ENCODE results near the gene INO80B.

Gene INO80B

DNA sequence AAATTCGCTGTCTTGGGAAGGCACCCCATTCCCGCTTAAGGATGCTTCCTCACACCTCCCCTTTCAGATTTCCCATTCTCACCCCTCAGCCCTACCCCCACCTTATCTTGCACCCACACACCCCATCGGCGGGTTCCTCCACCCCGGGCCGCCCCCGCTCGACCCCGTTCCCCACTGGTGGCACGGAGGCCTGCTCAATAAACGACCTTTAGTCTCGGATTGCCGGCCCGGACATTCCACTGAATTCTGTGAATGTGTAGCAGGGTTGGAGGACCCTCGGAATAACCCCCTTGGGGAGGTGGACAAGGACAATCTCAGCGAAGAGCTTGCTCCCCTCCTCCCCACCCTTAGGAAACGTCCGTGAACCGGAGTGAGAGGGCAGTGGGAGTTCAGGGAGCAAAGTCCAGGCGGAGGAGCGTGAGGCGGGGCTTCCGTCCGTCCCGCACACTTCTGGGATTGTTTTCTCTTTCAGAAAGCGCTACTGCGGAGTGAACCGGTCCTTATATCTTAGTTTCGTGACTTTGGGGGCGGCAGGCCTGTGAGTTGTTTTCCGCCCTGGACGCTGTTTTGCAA lies 47.3 kb downstream of the INO80B start:
- H3K4me3 ChIP-seq (ENCODE audit: low read depth, low read length), result peak overlapping the region; percentile 72
- DNase-seq (ENCODE audit: low read depth), result no peak
- TF ChIP-seq CTCF (IDR thresholded peaks at IDR 0.05; ENCODE audit: insufficient read depth, low read depth, low read length, missing control alignments), result no peak

DNA sequence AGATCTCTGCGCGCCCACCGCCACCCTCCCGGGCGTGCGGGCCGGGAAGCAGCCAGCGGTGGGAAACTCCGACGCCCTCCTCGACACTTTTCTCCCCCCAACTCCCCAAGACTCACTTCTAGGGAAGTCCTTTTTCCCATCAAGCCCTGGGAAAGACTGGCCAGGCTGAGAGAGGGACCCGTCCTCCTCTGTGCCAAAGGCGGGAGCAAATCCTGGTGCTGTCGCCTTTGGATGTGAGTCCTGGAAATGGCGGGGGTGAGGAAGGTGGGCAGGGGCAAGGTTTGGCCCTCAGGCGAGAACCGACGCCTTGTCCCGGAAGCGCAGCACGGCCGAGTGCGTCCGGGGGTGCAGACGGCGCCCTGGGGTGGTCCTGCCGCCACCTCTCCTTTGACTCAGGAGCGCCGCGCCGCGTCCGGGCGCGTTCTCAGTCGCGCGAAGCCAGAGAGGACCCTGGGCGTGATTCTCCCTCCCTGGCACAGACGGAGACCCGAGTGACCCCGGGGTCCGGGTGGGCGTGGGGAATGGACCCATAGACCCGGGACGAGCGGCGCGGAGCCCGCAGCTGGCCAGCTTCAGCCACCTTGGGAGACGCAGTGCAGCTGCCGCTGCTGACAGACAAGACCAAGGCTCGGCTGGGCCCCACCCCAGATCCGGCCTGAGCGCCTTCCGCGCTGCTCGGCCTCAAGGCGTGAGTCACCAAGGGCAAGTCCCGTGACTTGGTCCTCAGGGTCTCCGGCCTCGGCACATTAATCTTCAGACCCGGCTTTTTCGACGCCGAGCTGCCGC lies 48.0 kb downstream of the INO80B start:
- DNase-seq (ENCODE audit: low read depth), result peak; percentile 87
- peak; percentile 38 for TF ChIP-seq CTCF (IDR thresholded peaks at IDR 0.05; ENCODE audit: insufficient read depth, low read depth, low read length, missing control alignments)
- peak overlapping the region; percentile 72 for H3K4me3 ChIP-seq (ENCODE audit: low read depth, low read length)

GRCh38 chr2:74503506-74504475 lies 48.9 kb downstream of the INO80B start:
- H3K4me3 ChIP-seq (ENCODE audit: low read depth, low read length), result peak overlapping the region; percentile 72
- TF ChIP-seq CTCF (IDR thresholded peaks at IDR 0.05; ENCODE audit: insufficient read depth, low read depth, low read length, missing control alignments), result no peak
- no peak for DNase-seq (ENCODE audit: low read depth)

DNA sequence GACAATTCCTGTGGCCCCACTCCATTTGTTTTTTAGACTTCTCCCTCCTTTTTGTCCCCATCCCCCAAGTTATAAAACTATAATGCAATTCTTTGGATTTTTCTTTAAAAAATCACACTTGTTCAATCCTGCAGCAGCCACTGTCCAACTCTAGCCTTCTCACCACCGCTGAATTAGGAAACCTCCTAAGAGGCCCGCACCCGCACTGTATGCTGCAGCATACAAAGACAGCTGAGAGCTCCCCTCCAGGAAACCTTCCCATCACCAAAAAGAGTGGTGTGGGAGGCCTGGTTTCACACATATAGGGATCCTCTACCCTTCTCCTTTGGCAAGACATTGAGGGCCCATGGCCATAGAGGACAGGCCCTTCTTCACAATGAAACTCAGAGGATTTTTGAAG lies 49.7 kb downstream of the INO80B start:
- DNase-seq (ENCODE audit: low read depth), result no peak
- no peak for TF ChIP-seq CTCF (IDR thresholded peaks at IDR 0.05; ENCODE audit: insufficient read depth, low read depth, low read length, missing control alignments)
- no peak overlapping the region for H3K4me3 ChIP-seq (ENCODE audit: low read depth, low read length)

DNA sequence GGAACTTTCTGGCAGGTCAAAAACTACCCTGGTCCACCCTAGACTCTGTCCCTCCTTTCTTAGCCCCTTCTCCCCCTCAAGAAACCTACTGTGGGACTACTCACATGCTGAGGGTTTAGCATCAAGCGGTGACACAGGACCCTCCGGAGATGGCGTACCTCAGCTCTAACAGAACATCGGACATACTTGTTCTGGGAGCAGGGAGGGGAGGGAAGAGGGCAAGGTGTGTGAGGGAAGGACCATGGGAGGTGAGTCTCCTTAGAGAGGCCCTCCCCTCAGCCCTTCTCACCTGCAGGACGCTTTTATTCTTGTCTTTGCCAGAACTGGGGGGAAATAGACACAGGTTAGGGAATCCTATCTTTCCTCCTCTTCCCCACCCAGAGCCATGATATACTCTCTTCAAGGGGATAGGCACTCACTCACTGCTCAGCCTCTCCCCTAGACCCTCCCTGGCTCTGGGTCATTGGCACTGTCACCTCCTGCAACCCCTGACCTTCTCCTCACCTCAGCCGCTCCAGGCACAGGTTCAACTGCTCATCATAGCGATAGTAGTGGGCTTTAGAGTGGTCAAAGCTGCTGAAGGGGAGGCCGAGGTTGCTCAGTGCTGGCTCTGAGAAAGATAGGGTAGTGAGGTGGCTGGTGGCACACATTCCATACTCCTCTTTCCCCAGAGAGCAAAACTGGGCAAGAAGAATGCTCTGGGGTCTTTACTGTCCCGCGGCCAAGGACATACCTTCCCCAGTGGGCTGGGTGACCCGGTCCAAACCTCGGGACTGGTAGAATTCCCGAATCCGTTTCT lies 50.8 kb downstream of the INO80B start:
- no peak overlapping the region for H3K4me3 ChIP-seq (ENCODE audit: low read depth, low read length)
- no peak for DNase-seq (ENCODE audit: low read depth)
- no peak for TF ChIP-seq CTCF (IDR thresholded peaks at IDR 0.05; ENCODE audit: insufficient read depth, low read depth, low read length, missing control alignments)

Data from GM12865 (cell line).